CD8-positive, alpha-beta memory T cell (primary cell): ENCODE measurements around the gene CCDC6. TPM values are rescaled to one million over a fixed set of nuclear protein-coding genes. Genes with fewer than 3 reads are reported as not detected.
A peak's percentile ranks its signal among the peaks of the same experiment; 100 is the strongest.

Experiments used
- CTCF ChIA-PET: fragments of 350-600 bp; sonication (Branson Sonifier 250); formaldehyde crosslinking; loops from one replicate; lab custom pipeline; 2021; ENCODE audit warnings: antibody characterized with exemption; lab: Charles Lee
- POLR2A ChIA-PET: fragments of 350-600 bp; sonication (Branson Sonifier 250); formaldehyde crosslinking; loops from one replicate; lab custom pipeline; 2021; ENCODE audit warnings: antibody characterized with exemption; lab: Charles Lee
- DNase-seq, 5 donors: peaks; one replicate each; pipeline versions ENCODE4 v3.0.0 to v3.0.0-alpha.2; 2020 to 2022; ENCODE audit warnings: mixed read lengths in 1 of 5
- H3K27ac ChIP-seq: one replicate; pipeline ENCODE4 v1.7.0; 2013; ENCODE audit warnings: low read depth, mild to moderate bottlenecking, low read length, moderate library complexity
- H3K27me3 ChIP-seq: 2 replicates; pipeline ENCODE4 v1.7.0; 2013; ENCODE audit warnings: low read length, mild to moderate bottlenecking; ENCODE audit not compliant: insufficient read depth, poor library complexity, severe bottlenecking
- H3K36me3 ChIP-seq: 2 replicates; pipeline ENCODE4 v1.7.0; 2013; ENCODE audit warnings: mild to moderate bottlenecking, low read length, moderate library complexity; ENCODE audit not compliant: insufficient read depth
- H3K4me1 ChIP-seq: 2 replicates; pipeline ENCODE4 v1.7.0; 2013; ENCODE audit warnings: mild to moderate bottlenecking, low read length, moderate library complexity; ENCODE audit not compliant: insufficient read depth
- H3K4me3 ChIP-seq: 2 replicates; pipeline ENCODE4 v1.7.0; 2013; ENCODE audit warnings: mild to moderate bottlenecking, low read length
- H3K9me3 ChIP-seq: 2 replicates; pipeline ENCODE4 v1.7.0; 2013; ENCODE audit warnings: mild to moderate bottlenecking, low read length
- H3K27ac Mint-ChIP-seq, 8 donors: one replicate each; pipeline ENCODE4 v1.8.0; 2020 to 2021; ENCODE audit warnings: mixed read lengths in 8 of 8, mild to moderate bottlenecking in 6 of 8, inconsistent platforms in 3 of 8, moderate library complexity in 3 of 8
- H3K27me3 Mint-ChIP-seq, 2 donors: one replicate each; pipeline ENCODE4 v1.8.0; 2020 to 2021; ENCODE audit warnings: mixed read lengths in 2 of 2, mild to moderate bottlenecking in 1 of 2, moderate library complexity in 1 of 2
- H3K36me3 Mint-ChIP-seq, 3 donors: one replicate each; pipeline ENCODE4 v1.8.0; 2020 to 2021; ENCODE audit warnings: mixed read lengths in 3 of 3, inconsistent platforms in 1 of 3, mild to moderate bottlenecking in 1 of 3
- H3K4me1 Mint-ChIP-seq, 3 donors: one replicate each; pipeline ENCODE4 v1.8.0; 2020 to 2021; ENCODE audit warnings: mixed read lengths in 3 of 3, inconsistent platforms in 1 of 3, mild to moderate bottlenecking in 1 of 3
- H3K4me3 Mint-ChIP-seq, 7 donors: one replicate each; pipeline ENCODE4 v1.8.0; 2020 to 2021; ENCODE audit warnings: mixed read lengths in 7 of 7, mild to moderate bottlenecking in 6 of 7, moderate library complexity in 4 of 7, inconsistent platforms in 2 of 7
- H3K9me3 Mint-ChIP-seq, 5 donors: one replicate each; pipeline ENCODE4 v1.8.0; 2020 to 2022; ENCODE audit warnings: mixed read lengths in 5 of 5, mild to moderate bottlenecking in 3 of 5, moderate library complexity in 2 of 5, inconsistent platforms in 1 of 5
- polyA plus RNA-seq: library from polyadenylated mRNA; unstranded; fragments of 300-500 nt; fragmentation: Illumina TruSeq; gene quantifications from one replicate; pipeline ENCODE4 v1.2.3, GENCODE V29; 2021
- total RNA-seq, 2 experiments: library from RNA; stranded (reverse); gene quantifications; one replicate each; pipeline ENCODE4 v1.2.3, GENCODE V29; 2021

CCDC6 gene
- total and polyA plus RNA-seq, 3 experiments from 2014 or later: 4.9 to 53.0 (median 52.0) TPM

DNA sequence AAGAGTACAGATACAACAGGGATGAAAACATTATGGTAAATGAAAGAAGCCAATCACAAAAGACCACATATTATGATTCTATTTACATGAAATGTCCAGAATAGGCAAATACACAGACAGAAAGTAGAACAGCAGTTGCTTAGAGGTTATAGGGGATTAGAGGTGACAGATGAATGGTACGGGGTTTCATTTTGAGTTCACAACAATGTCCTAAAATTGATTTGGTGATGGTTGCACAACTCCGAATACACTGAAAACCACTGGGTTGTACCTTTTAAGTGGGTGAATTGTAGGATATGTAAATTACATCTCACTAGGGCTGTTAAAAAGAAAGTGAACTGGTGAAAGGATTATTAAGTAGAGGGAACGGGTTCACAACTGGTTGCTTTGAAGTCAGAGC, 76.8 kb downstream of the CCDC6 start:
- Histone ChIP-seq H3K36me3 (peaks cover 11% of the 10 kb centered on the region), H3K27ac (no peak overlapping the region), H3K4me1 (no peaks in the 10 kb centered on the region), H3K4me3 (no peak overlapping the region), H3K9me3 (no peaks in the 10 kb centered on the region), H3K27me3 (no peaks in the 10 kb centered on the region)
- H3K4me1 Mint-ChIP-seq: peaks cover 25 to 66% (median 39%) of the 10 kb centered on the region in 3 donors
- H3K9me3 Mint-ChIP-seq: no peaks in the 10 kb centered on the region
- no peak for DNase-seq
- no peaks in the 10 kb centered on the region for H3K27me3 Mint-ChIP-seq
- no peak overlapping the region for H3K4me3 Mint-ChIP-seq
- POLR2A ChIA-PET: no interaction called here
- H3K36me3 Mint-ChIP-seq: peaks cover 6 to 61% (median 24%) of the 10 kb centered on the region in 3 donors
- peak overlapping the region in 1 of 8 donors; percentile 1 for H3K27ac Mint-ChIP-seq
- CTCF ChIA-PET: no interaction called here

DNA sequence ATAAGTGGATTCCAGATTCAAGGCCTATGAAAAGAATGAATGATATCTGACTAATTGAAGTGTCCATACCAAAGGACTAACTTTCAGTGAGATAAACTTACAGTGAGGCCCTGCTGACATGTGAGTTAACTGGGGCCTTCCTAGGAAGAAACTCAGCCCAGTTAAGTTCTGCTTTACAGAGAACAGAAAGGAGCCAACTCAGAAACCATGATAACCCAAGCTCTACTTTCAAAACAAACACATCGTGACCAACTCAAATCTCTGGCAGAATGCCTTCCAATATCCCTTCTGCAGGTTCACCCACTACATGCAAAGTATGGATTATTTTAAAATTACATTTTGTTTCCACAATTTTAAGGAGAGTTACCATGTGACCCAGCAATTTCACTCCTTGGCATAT, 77.3 kb downstream of the CCDC6 start:
- Mint-ChIP-seq H3K4me3 (no peak overlapping the region), H3K27me3 (no peaks in the 10 kb centered on the region), H3K36me3 (peaks cover 6 to 64% (median 25%) of the 10 kb centered on the region in 3 donors), H3K27ac (peak overlapping the region in 3 of 8 donors; percentile 1 to 42 (median 35)), H3K9me3 (no peaks in the 10 kb centered on the region), H3K4me1 (peaks cover 27 to 69% (median 42%) of the 10 kb centered on the region in 3 donors)
- no peak for DNase-seq
- H3K27ac ChIP-seq: no peak overlapping the region
- POLR2A ChIA-PET: no interaction called here
- H3K4me3 ChIP-seq: no peak overlapping the region
- CTCF ChIA-PET: no interaction called here
- H3K9me3 ChIP-seq: no peaks in the 10 kb centered on the region
- H3K36me3 ChIP-seq: peaks cover 11% of the 10 kb centered on the region
- no peaks in the 10 kb centered on the region for H3K27me3 ChIP-seq
- no peaks in the 10 kb centered on the region for H3K4me1 ChIP-seq

DNA sequence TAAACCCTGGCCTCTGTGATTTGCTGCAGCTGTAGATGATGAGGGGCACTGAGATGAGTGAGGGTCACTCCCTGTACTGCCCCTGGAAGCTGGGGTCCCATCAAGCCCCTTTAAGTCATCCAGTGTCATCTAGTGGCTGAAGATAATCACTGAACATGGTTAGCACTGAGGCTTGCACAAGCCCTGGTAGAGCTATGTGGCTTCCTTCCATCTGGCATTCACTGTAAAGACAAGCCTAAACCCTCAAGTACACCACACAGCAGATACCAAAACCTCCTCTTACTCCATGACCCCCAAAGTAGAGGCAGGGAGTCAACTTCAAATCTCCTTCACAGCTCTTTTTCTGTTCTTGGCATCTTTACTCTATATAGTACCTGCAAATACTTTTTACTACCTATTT, 80.4 kb downstream of the CCDC6 start:
- Mint-ChIP-seq H3K27ac (peak overlapping the region in 2 of 8 donors; percentile 1 to 16), H3K9me3 (no peaks in the 10 kb centered on the region), H3K27me3 (no peaks in the 10 kb centered on the region), H3K36me3 (peaks cover 6 to 45% (median 20%) of the 10 kb centered on the region in 3 donors), H3K4me3 (no peak overlapping the region), H3K4me1 (peaks cover 30 to 65% (median 42%) of the 10 kb centered on the region in 3 donors)
- CTCF ChIA-PET: no interaction called here
- no peak for DNase-seq
- no peaks in the 10 kb centered on the region for H3K9me3 ChIP-seq
- H3K36me3 ChIP-seq: peaks cover 5% of the 10 kb centered on the region
- no peak overlapping the region for H3K4me3 ChIP-seq
- H3K27me3 ChIP-seq: no peaks in the 10 kb centered on the region
- POLR2A ChIA-PET: no interaction called here
- H3K27ac ChIP-seq: no peak overlapping the region
- no peaks in the 10 kb centered on the region for H3K4me1 ChIP-seq

- POLR2A ChIA-PET: no interaction called here
- Histone ChIP-seq H3K36me3 (no peaks in the 10 kb centered on the region), H3K27ac (no peak overlapping the region), H3K4me1 (no peaks in the 10 kb centered on the region), H3K9me3 (no peaks in the 10 kb centered on the region), H3K27me3 (no peaks in the 10 kb centered on the region), H3K4me3 (no peak overlapping the region)
- Mint-ChIP-seq H3K36me3 (peaks cover 6 to 29% (median 16%) of the 10 kb centered on the region in 3 donors), H3K27me3 (no peaks in the 10 kb centered on the region), H3K4me1 (peaks cover 41 to 74% (median 60%) of the 10 kb centered on the region in 3 donors), H3K27ac (no peak overlapping the region), H3K9me3 (no peaks in the 10 kb centered on the region), H3K4me3 (no peak overlapping the region)
- no peak for DNase-seq
- CTCF ChIA-PET: interaction anchor here (1.2 kb wide), 1 partner anchor 10 kb away, joined by 4 read pairs; no protein-coding TSS in a partner anchor
Measured at GRCh38 chr10:59823751-59824150, 82.6 kb downstream of the CCDC6 start.

GRCh38 chr10:59823111-59823510, 83.2 kb downstream of the CCDC6 start:
- H3K4me3 ChIP-seq: no peak overlapping the region
- no peak overlapping the region for H3K4me3 Mint-ChIP-seq
- no peaks in the 10 kb centered on the region for H3K9me3 Mint-ChIP-seq
- no peaks in the 10 kb centered on the region for H3K36me3 ChIP-seq
- H3K27ac Mint-ChIP-seq: no peak overlapping the region
- peaks cover 6 to 28% (median 15%) of the 10 kb centered on the region in 3 donors for H3K36me3 Mint-ChIP-seq
- H3K4me1 Mint-ChIP-seq: peaks cover 40 to 70% (median 57%) of the 10 kb centered on the region in 3 donors
- no peak for DNase-seq
- CTCF ChIA-PET: interaction anchor here (1.2 kb wide), 1 partner anchor 10 kb away, joined by 4 read pairs; no protein-coding TSS in a partner anchor
- no peaks in the 10 kb centered on the region for H3K27me3 Mint-ChIP-seq
- no peaks in the 10 kb centered on the region for H3K9me3 ChIP-seq
- H3K4me1 ChIP-seq: no peaks in the 10 kb centered on the region
- H3K27ac ChIP-seq: no peak overlapping the region
- H3K27me3 ChIP-seq: no peaks in the 10 kb centered on the region
- POLR2A ChIA-PET: no interaction called here

DNA sequence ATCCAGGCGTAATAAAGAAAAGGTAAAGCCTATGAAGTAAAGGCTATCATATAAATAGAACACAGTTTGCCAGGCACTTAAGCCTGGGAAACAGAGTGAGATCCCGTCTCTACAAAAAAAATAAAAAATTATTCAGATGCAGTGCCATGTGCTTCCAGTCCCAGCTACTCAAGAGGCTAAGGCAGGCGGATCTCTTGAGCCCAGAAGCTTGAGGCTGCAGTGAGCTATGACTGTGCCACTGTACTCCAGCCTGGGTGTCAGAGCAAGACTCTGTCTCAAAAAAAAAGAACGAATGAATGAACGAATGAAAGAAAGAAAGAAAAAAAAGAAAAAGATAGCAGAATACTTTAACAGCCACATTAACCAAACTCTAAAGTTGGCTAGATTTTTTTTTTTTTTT, 85.9 kb downstream of the CCDC6 start:
- Mint-ChIP-seq H3K27ac (peak overlapping the region in 1 of 8 donors; percentile 56), H3K4me3 (no peak overlapping the region), H3K9me3 (no peaks in the 10 kb centered on the region), H3K4me1 (peaks cover 40 to 72% (median 40%) of the 10 kb centered on the region in 3 donors), H3K27me3 (no peaks in the 10 kb centered on the region), H3K36me3 (peaks cover 3 to 24% (median 12%) of the 10 kb centered on the region in 3 donors)
- H3K4me3 ChIP-seq: no peak overlapping the region
- DNase-seq: no peak
- H3K36me3 ChIP-seq: no peaks in the 10 kb centered on the region
- H3K4me1 ChIP-seq: no peaks in the 10 kb centered on the region
- H3K27me3 ChIP-seq: no peaks in the 10 kb centered on the region
- POLR2A ChIA-PET: no interaction called here
- H3K27ac ChIP-seq: no peak overlapping the region
- CTCF ChIA-PET: no interaction called here
- no peaks in the 10 kb centered on the region for H3K9me3 ChIP-seq

- no peak for DNase-seq
- Histone ChIP-seq H3K4me1 (no peaks in the 10 kb centered on the region), H3K36me3 (no peaks in the 10 kb centered on the region), H3K27ac (no peak overlapping the region), H3K9me3 (no peaks in the 10 kb centered on the region), H3K27me3 (no peaks in the 10 kb centered on the region), H3K4me3 (no peak overlapping the region)
- no peaks in the 10 kb centered on the region for H3K9me3 Mint-ChIP-seq
- ChIA-PET CTCF (interaction anchor here (0.6 kb wide), 1 partner anchor 91 kb away, joined by 3 read pairs; no protein-coding TSS in a partner anchor), POLR2A (no interaction called here)
- peak overlapping the region in 3 of 8 donors; percentile 38 to 61 (median 41) for H3K27ac Mint-ChIP-seq
- peak overlapping the region in 1 of 7 donors; percentile 2 for H3K4me3 Mint-ChIP-seq
- peaks cover 0 to 21% (median 9%) of the 10 kb centered on the region in 3 donors for H3K36me3 Mint-ChIP-seq
- peaks cover 41 to 65% (median 42%) of the 10 kb centered on the region in 3 donors for H3K4me1 Mint-ChIP-seq
- H3K27me3 Mint-ChIP-seq: no peaks in the 10 kb centered on the region
Measured at GRCh38 chr10:59819683-59820082, 86.7 kb downstream of the CCDC6 start.

DNA sequence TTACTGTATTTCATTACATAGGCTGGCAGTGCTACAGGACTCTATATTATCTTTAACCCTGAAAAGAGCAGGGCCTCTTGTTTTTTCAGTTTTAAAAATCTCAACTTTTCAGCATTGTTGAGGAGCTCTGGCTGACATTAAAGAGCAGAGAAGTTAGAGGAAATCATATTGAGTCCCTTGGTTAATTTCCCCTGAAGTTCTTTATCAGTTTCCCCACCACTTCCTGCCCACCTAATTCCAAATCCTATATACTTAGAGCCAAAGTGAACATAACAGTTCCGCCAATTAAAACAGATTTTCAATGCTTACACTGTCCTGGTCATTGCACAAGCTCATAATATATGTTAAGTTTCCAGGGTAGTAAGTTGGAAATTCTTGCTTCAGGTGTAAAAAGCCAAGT, 87.1 kb downstream of the CCDC6 start:
- no peaks in the 10 kb centered on the region for H3K9me3 Mint-ChIP-seq
- no peak overlapping the region for H3K4me3 ChIP-seq
- H3K36me3 Mint-ChIP-seq: peaks cover 0 to 22% (median 10%) of the 10 kb centered on the region in 3 donors
- H3K27me3 Mint-ChIP-seq: no peaks in the 10 kb centered on the region
- no peak overlapping the region for H3K27ac ChIP-seq
- ChIA-PET CTCF (no interaction called here), POLR2A (no interaction called here)
- H3K36me3 ChIP-seq: no peaks in the 10 kb centered on the region
- peaks cover 39 to 60% (median 40%) of the 10 kb centered on the region in 3 donors for H3K4me1 Mint-ChIP-seq
- no peaks in the 10 kb centered on the region for H3K9me3 ChIP-seq
- H3K4me1 ChIP-seq: no peaks in the 10 kb centered on the region
- peak overlapping the region in 1 of 7 donors; percentile 2 for H3K4me3 Mint-ChIP-seq
- DNase-seq: no peak
- H3K27me3 ChIP-seq: no peaks in the 10 kb centered on the region
- peak overlapping the region in 1 of 8 donors; percentile 41 for H3K27ac Mint-ChIP-seq
